ENCODE data around the gene CTCFL. TPM values are rescaled to one million over a fixed set of nuclear protein-coding genes. Genes with fewer than 3 reads are reported as not detected.
"Not testable (repeated sequence)": the region's sequence is repeated elsewhere in the genome, so short reads cannot be mapped to it uniquely, and the experiment has no call there.

Gene CTCFL
- polyA plus RNA-seq, 6 donors from 2014 or later, result not detected

DNA sequence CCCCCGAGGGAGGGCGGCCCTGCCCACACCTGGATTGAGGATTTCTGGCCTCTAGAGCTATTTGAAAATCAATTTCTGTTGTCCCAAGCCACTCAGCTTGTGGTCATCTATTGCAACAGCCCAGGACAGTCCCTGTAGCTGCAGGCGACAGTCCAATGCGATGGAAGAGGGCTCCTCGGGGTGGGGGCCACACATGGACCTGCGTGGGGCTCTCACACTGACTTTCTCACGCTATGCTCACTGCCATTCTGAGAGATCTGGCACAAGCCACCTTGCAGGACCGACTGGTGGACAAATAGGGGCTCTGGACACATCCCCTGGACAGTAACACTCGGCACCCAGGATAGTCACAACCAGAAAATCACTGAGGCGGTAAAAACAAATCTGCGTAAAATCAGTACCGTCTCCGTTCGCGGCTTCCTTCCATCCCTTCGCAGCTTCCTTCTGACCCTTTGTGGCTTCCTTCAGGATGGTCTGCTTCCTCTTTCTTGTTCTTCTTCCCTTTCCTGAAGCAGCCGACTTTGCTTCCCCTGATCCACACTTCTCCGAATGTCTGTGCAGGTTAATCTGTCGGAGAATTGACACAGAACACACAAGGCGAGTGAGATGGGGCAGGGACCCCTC is 21.8 kb downstream of the CTCFL start:
- DNase-seq, result no peak
- Mint-ChIP-seq H3K27ac (peak overlapping the region; percentile 16 to 89 (median 64)), H3K4me1 (peaks cover 39 to 77% (median 56%) of the 10 kb centered on the region in 3 donors), H3K27me3 (peaks cover 0 to 20% (median 4%) of the 10 kb centered on the region in 3 donors), H3K36me3 (no peaks in the 10 kb centered on the region), H3K9me3 (peaks cover 0 to 2% (median 0%) of the 10 kb centered on the region in 7 donors), H3K4me3 (peak overlapping the region; percentile 7 to 92 (median 76))
- ATAC-seq (ENCODE audit: low read depth in 2 of 2), result peak; percentile 54 to 56

DNA sequence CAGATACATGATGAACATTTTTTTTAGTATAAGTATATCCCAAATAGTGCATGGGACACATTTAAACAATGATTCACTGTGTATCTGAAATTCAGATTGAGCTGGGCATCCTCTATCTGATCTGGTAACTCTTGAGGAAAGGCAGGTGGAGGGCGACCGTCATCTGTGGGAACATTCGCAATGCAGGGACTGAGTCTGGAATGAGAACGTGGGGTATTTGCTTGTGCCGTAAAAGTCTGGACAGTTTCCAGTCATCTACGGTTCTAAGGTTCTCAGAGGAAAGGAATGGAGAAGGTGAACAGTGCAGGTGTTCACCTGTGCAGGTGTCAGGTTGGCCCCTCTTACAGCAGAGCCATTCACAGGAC is 22.6 kb downstream of the CTCFL start:
- ATAC-seq (ENCODE audit: low read depth in 2 of 2) (no peak), DNase-seq (no peak)
- Mint-ChIP-seq H3K27ac (peak overlapping the region in 4 of 6 donors; percentile 16 to 78 (median 63)), H3K9me3 (peaks cover 0 to 2% (median 0%) of the 10 kb centered on the region in 7 donors), H3K36me3 (no peaks in the 10 kb centered on the region), H3K4me1 (peaks cover 39 to 73% (median 57%) of the 10 kb centered on the region in 3 donors), H3K4me3 (peak overlapping the region in 5 of 8 donors; percentile 28 to 78 (median 37)), H3K27me3 (peaks cover 0 to 20% (median 4%) of the 10 kb centered on the region in 3 donors)

DNA sequence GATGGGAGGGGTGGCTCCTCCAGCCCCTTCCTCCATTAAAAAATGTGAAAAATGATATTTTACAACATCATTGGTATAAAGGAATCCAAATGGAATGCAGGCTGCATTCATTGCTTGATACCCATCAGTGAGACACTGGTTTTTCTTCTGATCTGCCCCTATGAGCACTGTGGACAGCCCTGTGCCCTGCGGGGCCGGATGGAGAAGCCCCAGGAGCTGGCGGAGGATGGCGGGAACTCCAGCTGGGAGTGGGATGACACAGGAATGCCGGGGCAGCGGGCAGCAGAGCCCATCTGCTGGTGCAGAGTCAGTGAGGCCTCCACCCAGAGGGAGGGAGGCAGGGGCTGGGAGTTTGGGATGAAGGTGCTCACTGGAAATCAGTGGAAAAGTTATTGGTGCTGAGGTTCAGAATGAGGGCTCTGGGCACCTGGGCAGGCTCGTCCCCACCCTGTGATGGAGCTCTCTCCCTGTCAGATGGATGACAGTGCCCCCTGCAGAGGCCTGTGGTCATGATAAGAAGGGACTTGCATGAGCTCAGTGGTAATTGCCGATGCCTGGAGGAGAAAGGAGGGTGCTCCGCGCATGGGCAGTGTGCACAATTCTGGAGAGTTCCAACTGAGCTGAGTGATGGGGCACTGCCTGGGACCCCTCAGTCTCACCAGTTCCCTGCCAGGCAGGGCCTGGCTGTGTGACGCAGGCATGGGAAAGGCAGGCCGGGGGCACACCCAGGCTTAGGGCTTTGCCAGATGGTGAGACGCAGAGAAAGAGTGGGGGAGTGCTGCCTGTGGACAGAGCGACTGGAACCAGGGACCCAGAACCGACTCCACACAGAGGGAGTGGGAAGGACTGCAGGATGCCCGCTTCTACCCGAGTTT is 23.2 kb downstream of the CTCFL start:
- no peaks in the 10 kb centered on the region for H3K36me3 Mint-ChIP-seq
- peaks cover 0 to 2% (median 0%) of the 10 kb centered on the region in 7 donors for H3K9me3 Mint-ChIP-seq
- peak overlapping the region in 5 of 6 donors; percentile 16 to 85 (median 64) for H3K27ac Mint-ChIP-seq
- H3K4me1 Mint-ChIP-seq, result peaks cover 39 to 67% (median 57%) of the 10 kb centered on the region in 3 donors
- peak overlapping the region in 2 of 8 donors; percentile 15 to 55 for H3K4me3 Mint-ChIP-seq
- ATAC-seq (ENCODE audit: low read depth in 2 of 2) (no peak), DNase-seq (no peak)
- peaks cover 2 to 20% (median 4%) of the 10 kb centered on the region in 3 donors for H3K27me3 Mint-ChIP-seq

DNA sequence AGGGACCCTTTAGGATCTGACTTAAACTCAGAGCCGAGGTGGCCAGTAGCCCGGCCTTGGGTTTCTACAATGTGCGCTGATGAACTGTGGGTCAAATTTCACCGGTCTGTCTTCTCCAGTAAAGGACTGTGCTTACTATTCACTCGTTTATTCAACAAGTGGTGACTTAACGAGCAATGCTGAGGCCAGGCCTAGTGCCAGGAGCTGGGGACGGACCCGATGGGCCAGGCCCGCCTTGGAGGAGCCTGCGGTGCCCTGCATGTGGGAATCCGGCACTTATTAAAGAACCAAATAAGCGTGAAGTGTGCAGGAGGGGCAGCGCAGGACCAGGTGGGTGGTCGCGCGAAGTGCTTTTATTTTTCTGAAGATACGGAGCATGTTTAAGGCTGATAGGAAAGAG is 24.0 kb downstream of the CTCFL start:
- Mint-ChIP-seq H3K27me3 (peaks cover 4 to 26% (median 8%) of the 10 kb centered on the region in 3 donors), H3K4me1 (peaks cover 39 to 59% (median 52%) of the 10 kb centered on the region in 3 donors), H3K9me3 (peaks cover 0 to 2% (median 0%) of the 10 kb centered on the region in 7 donors), H3K4me3 (no peak overlapping the region), H3K27ac (no peak overlapping the region), H3K36me3 (no peaks in the 10 kb centered on the region)
- ATAC-seq (ENCODE audit: low read depth in 2 of 2) (no peak), DNase-seq (no peak)

DNA sequence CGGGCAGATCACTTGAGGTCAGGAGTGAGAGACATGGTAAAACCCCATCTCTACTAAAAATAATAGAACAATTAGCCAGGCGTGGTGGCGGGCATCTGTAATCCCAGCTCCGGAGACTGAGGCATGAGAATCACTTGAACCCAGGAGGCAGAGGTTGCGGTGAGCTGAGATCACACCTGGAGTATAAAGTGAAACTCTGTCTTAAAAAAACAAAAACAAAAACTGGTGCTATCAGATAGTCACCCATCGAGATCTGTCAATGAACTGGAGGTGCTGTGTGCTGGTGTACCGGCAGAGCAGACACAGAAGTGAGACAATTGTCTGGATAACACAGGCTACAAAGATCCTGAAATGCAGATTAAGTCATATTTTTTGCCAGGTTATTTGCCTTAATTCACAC is 24.7 kb downstream of the CTCFL start:
- Mint-ChIP-seq H3K4me1 (peaks cover 38 to 56% (median 51%) of the 10 kb centered on the region in 3 donors), H3K4me3 (peak overlapping the region in 1 of 8 donors; percentile 70), H3K36me3 (no peaks in the 10 kb centered on the region), H3K27ac (no peak overlapping the region), H3K9me3 (peaks cover 0 to 2% (median 0%) of the 10 kb centered on the region in 7 donors), H3K27me3 (peaks cover 4 to 27% (median 8%) of the 10 kb centered on the region in 3 donors)
- ATAC-seq (ENCODE audit: low read depth in 2 of 2) (no peak), DNase-seq (no peak)

DNA sequence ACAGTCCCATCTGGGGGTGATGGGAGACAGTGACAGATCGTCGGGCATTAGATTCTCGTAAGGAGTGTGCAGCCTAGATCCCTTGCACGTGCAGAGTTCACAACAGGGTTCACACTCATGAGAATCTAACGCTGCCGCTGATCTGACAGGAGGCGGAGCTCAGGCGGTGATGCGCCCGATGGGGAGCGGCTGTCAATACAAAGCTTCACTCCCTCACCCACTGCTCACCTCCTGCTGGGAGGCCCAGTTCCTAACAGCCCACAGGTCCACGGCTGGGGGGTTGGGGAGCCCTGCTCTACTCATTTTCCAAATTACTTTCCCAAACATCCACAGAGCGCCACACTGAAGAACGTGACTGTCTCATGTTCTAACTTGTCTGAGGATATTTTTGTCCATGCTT is 25.3 kb downstream of the CTCFL start:
- Mint-ChIP-seq H3K4me1 (peaks cover 40 to 57% (median 52%) of the 10 kb centered on the region in 3 donors), H3K36me3 (no peaks in the 10 kb centered on the region), H3K4me3 (peak overlapping the region in 1 of 8 donors; percentile 70), H3K27me3 (peaks cover 4 to 27% (median 8%) of the 10 kb centered on the region in 3 donors), H3K9me3 (peaks cover 0 to 2% (median 0%) of the 10 kb centered on the region in 7 donors), H3K27ac (no peak overlapping the region)
- DNase-seq (no peak), ATAC-seq (ENCODE audit: low read depth in 2 of 2) (no peak)

DNA sequence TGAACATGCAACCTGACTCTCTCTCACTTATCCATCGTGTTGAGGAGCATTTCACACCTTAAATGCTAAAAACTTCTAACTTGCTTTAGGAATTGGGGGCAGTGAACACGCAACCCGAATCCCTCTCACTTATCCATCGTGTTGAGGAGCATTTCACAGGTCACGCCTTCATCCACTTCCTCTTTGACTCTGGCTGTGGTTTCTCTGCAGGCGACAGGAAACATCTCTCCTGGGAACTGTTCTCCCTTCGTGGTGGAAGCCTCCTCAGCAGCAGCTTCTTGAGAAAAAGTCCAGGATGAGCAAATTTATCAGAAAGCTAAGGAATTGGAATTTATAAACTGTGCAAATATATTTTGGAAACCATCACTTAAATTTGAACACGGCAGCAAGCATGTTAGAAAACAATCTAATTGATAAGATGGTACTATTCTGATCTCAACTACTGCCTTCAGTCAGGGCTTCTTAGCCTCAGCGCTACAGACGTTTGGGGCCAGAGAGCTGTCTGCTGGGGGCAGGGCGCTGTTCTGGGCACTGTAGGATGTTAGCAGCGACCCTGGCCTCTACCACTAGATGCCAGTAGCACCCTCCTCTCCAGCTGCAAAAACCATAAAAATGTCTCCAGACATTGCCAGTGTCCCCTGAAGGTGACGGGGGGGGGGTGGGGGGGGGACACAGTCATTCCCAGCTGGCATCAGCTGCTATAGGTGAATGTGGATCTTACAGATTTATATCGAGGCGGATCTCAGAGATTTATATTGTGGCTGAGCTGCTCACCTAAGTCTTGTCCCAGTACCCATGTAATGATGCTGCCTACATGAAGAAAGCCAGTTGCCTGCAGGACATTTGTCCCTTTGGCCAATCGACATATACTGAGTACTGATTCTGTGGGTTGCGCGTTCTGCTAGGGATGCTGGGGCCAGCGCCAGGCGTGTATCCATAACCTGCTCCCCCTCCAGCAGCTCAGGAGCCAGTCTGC is 26.2 kb downstream of the CTCFL start:
- ATAC-seq (ENCODE audit: low read depth in 2 of 2), result peak; percentile 71 to 80
- Mint-ChIP-seq H3K27me3 (peaks cover 4 to 27% (median 8%) of the 10 kb centered on the region in 3 donors), H3K4me1 (peaks cover 36 to 48% (median 44%) of the 10 kb centered on the region in 3 donors), H3K9me3 (no peaks in the 10 kb centered on the region), H3K27ac (peak overlapping the region in 2 of 6 donors; percentile 15 to 21), H3K36me3 (no peaks in the 10 kb centered on the region), H3K4me3 (peak overlapping the region in 1 of 8 donors; percentile 35)
- no peak for DNase-seq

DNA sequence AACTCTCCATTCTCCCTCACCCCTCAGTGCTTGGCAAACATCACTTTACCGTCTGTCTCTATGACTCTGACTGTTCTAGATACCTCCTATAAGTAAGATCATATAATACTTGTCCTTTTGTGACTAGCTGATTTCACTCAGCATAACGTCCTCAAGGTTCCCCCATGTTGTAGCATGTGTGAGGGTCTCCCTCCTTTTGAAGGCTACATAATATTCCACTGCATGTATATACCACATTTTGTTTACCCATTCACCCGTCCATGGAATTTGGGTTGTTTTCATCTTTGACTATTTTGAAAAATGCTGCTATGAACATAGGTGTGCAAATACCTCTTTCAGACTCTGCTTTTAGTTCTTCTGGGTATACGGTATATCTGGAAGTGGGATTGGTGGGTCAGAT is 28.3 kb downstream of the CTCFL start:
- peaks cover 4 to 26% (median 8%) of the 10 kb centered on the region in 3 donors for H3K27me3 Mint-ChIP-seq
- H3K4me3 Mint-ChIP-seq, result no peak overlapping the region
- no peak for ATAC-seq (ENCODE audit: low read depth in 2 of 2)
- H3K27ac Mint-ChIP-seq, result peak overlapping the region in 2 of 6 donors; percentile 11 to 13
- H3K4me1 Mint-ChIP-seq, result peaks cover 30 to 40% (median 35%) of the 10 kb centered on the region in 3 donors
- no peaks in the 10 kb centered on the region for H3K9me3 Mint-ChIP-seq
- DNase-seq, result no peak
- no peaks in the 10 kb centered on the region for H3K36me3 Mint-ChIP-seq

DNA sequence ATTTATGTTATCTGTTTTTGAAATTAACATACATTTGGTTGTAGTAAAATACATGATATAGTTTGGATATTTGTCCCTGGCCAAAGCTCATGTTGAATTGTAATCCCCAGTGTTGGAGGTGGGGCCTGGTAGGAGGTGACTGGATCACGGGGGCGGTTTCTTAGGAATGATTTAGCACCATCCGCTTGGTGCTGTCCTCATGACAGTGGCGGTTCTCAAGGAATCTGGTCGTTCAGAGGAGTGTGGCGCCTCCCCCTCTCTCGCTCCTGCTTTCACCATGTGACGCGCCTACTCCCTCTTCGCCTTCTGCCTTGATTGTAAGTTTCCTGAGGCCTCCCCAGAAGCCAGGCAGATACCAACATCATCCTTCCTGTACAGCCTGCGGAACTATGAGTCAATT is 29.0 kb downstream of the CTCFL start:
- Mint-ChIP-seq H3K9me3 (no peaks in the 10 kb centered on the region), H3K27ac (peak overlapping the region in 2 of 6 donors; percentile 11 to 58), H3K4me3 (no peak overlapping the region), H3K27me3 (peaks cover 4 to 20% (median 8%) of the 10 kb centered on the region in 3 donors), H3K4me1 (peaks cover 27 to 36% (median 31%) of the 10 kb centered on the region in 3 donors), H3K36me3 (no peaks in the 10 kb centered on the region)
- no peak for DNase-seq
- ATAC-seq (ENCODE audit: low read depth in 2 of 2), result no peak

DNA sequence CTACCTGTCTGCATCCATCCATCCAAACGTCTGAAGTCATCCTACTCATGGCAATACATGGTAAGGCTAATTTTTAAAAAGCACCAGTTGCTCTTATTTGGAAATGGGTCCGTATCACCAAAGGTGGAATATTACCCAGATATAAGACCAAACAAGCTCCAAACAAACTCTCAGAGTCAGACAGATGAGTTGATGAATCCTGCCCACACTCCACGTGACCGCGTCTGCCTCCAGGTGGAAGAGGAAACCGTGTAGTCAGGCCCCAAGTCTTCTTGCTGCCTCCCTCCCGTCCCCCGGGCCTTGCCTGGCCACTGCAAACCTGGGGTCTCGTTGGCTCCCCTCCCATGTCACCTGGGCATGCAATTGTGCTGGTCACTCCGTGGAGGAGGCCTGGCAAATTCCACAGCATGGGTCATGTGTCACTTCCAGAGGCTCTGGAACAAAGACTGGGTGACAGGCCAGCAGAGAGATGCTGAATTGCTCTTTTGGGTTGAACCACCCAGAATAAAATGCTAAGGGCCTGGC is 31.8 kb downstream of the CTCFL start:
- DNase-seq, result no peak
- no peak for ATAC-seq (ENCODE audit: low read depth in 2 of 2)

DNA sequence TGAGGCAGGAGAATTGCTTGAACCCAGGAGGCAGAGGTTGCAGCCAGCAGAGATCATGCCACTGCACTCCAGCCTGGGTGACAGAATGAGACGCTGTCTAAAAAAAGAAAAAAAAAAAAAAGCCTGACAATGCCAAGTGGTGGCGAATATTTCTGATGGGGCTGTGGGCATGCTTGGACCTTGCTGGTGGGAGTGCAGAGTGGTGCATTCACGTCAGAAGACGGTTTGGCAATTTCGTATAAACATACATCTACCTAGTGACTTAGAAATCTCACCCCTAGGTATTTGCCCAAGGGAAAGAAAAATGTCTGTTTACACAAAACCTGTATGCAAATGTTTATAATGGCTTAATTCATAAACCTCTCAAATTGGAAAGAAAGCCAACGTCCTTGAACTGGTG is 33.6 kb downstream of the CTCFL start:
- H3K36me3 Mint-ChIP-seq, result no peaks in the 10 kb centered on the region
- H3K4me3 Mint-ChIP-seq, result no peak overlapping the region
- peaks cover 16 to 26% (median 20%) of the 10 kb centered on the region in 3 donors for H3K4me1 Mint-ChIP-seq
- ATAC-seq (ENCODE audit: low read depth in 2 of 2) (no peak), DNase-seq (no peak)
- peaks cover 0 to 5% (median 3%) of the 10 kb centered on the region in 3 donors for H3K27me3 Mint-ChIP-seq
- H3K27ac Mint-ChIP-seq, result peak overlapping the region in 1 of 6 donors; percentile 16
- H3K9me3 Mint-ChIP-seq, result no peaks in the 10 kb centered on the region

More for the DNA sequence above, 31.8 kb downstream of the CTCFL start:
- Mint-ChIP-seq H3K36me3 (no peaks in the 10 kb centered on the region), H3K27me3 (peaks cover 0 to 8% (median 7%) of the 10 kb centered on the region in 3 donors), H3K9me3 (no peaks in the 10 kb centered on the region), H3K4me3 (peak overlapping the region in 1 of 8 donors; percentile 63), H3K27ac (peak overlapping the region in 1 of 6 donors; percentile 70), H3K4me1 (peaks cover 16 to 27% (median 20%) of the 10 kb centered on the region in 3 donors)

DNA sequence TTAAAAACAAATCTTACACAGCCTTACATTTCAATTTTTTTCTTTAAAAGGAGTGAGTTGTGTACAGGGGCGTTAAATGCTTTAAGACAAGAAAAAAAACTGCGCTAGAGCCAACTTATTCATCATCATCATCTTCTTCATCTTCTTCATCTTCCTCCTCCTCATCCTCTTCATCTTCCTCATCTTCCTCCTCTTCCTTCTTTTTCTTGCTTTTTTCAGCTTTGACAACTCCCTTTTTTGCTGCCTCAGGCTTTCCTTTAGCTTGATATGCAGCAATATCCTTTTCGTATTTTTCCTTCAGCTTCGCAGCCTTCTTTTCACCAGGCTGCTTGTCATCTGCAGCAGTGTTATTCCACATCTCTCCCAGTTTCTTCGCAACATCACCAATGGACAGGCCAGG is 36.7 kb downstream of the CTCFL start:
- not testable (repeated sequence) for H3K4me3 Mint-ChIP-seq; H3K27me3 Mint-ChIP-seq; H3K9me3 Mint-ChIP-seq; ATAC-seq (ENCODE audit: low read depth in 2 of 2); DNase-seq; H3K36me3 Mint-ChIP-seq
- Mint-ChIP-seq H3K27ac (peak overlapping the region in 2 of 6 donors; percentile 17 to 28), H3K4me1 (peaks cover 9 to 19% (median 16%) of the 10 kb centered on the region in 3 donors)

Measured in naive B cell (primary cell).